Measurements from ENCODE around the gene GNPAT. TPM values are rescaled to one million over a fixed set of nuclear protein-coding genes. Genes with fewer than 3 reads are reported as not detected.
A peak's percentile ranks its signal among the peaks of the same experiment; 100 is the strongest.

Gene GNPAT
- total RNA-seq, 1 donor from 2014 or later = 32.5 TPM

DNA sequence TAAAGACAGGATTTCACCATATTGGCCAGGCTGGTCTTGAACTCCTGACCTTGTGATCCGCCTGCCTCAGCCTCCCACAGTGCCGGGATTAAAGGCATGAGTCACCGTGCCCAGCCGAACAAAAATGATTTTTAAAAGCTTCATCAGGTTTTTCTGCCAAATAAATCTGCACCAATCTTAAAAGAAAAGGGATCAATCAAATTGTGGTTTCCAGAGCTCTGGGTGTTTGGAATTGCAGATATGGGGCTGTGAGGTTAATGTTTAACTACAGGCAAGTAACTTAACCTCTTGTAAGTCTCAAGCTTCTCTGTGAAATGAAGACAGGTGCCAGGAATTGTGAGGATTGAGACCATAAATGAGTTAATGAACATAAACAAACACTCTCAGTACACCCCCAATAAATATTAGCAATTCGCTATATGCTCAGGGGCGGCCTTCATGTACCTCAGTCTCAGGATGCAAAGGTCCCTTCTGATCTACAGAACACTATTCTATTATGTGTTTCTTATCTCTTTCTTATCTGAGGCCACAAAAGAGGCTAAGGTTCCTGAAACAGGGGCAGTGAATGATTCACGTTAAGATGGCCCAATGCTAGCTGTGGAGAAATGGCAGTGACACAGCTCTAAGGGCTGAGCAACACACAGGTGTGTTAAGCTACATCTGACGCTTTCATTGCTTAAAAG is 7.1 kb upstream of the GNPAT start:
- Histone ChIP-seq H3K9me3 (ENCODE audit: insufficient read depth, low read depth, low read length) (no peaks in the 10 kb centered on the region), H3K27ac (ENCODE audit: low read depth, low read length) (no peak overlapping the region), H3K4me2 (ENCODE audit: low read length) (no peak overlapping the region), H3K79me2 (ENCODE audit: insufficient read depth, low read length) (peaks cover 12% of the 10 kb centered on the region), H2AFZ (ENCODE audit: low read depth, low read length) (no peak overlapping the region), H3K9ac (ENCODE audit: low read length) (no peak overlapping the region), H3K36me3 (ENCODE audit: insufficient read depth, low read length) (peaks cover 12% of the 10 kb centered on the region), H4K20me1 (ENCODE audit: insufficient read depth, low read length) (peaks cover 14% of the 10 kb centered on the region), H3K4me1 (ENCODE audit: insufficient read depth, low read length) (no peaks in the 10 kb centered on the region), H3K27me3 (ENCODE audit: insufficient read depth, low read length) (no peaks in the 10 kb centered on the region), H3K4me3 (ENCODE audit: insufficient read depth, low read depth, low read length) (no peak overlapping the region)
- Mint-ChIP-seq H3K27ac (ENCODE audit: unreplicated experiment) (no peak overlapping the region), H3K4me1 (ENCODE audit: low read depth, unreplicated experiment) (peaks cover 3% of the 10 kb centered on the region), H3K4me3 (ENCODE audit: unreplicated experiment) (no peak overlapping the region), H3K9me3 (ENCODE audit: unreplicated experiment) (no peaks in the 10 kb centered on the region), H3K27me3 (ENCODE audit: low read depth, unreplicated experiment) (no peaks in the 10 kb centered on the region), H3K36me3 (ENCODE audit: low read depth, unreplicated experiment) (peaks cover 11% of the 10 kb centered on the region)
- FAIRE-seq (no peak), DNase-seq (ENCODE audit: low read depth) (peak; percentile 10)
- TF ChIP-seq EZH2 (IDR thresholded peaks at IDR 0.05; ENCODE audit: insufficient read depth, low read length) = no peak
- TF ChIP-seq, protein P1, sequence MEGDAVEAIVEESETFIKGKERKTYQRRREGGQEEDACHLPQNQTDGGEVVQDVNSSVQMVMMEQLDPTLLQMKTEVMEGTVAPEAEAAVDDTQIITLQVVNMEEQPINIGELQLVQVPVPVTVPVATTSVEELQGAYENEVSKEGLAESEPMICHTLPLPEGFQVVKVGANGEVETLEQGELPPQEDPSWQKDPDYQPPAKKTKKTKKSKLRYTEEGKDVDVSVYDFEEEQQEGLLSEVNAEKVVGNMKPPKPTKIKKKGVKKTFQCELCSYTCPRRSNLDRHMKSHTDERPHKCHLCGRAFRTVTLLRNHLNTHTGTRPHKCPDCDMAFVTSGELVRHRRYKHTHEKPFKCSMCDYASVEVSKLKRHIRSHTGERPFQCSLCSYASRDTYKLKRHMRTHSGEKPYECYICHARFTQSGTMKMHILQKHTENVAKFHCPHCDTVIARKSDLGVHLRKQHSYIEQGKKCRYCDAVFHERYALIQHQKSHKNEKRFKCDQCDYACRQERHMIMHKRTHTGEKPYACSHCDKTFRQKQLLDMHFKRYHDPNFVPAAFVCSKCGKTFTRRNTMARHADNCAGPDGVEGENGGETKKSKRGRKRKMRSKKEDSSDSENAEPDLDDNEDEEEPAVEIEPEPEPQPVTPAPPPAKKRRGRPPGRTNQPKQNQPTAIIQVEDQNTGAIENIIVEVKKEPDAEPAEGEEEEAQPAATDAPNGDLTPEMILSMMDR (IDR thresholded peaks at IDR 0.05; ENCODE audit: insufficient read depth, low read depth, low read length) = no peak

- Mint-ChIP-seq H3K9me3 (ENCODE audit: unreplicated experiment) (no peaks in the 10 kb centered on the region), H3K36me3 (ENCODE audit: low read depth, unreplicated experiment) (peaks cover 11% of the 10 kb centered on the region), H3K27me3 (ENCODE audit: low read depth, unreplicated experiment) (no peaks in the 10 kb centered on the region), H3K4me3 (ENCODE audit: unreplicated experiment) (no peak overlapping the region), H3K4me1 (ENCODE audit: low read depth, unreplicated experiment) (peaks cover 3% of the 10 kb centered on the region), H3K27ac (ENCODE audit: unreplicated experiment) (no peak overlapping the region)
- H3K4me1 ChIP-seq (ENCODE audit: insufficient read depth, low read length) = no peaks in the 10 kb centered on the region
- FAIRE-seq (no peak), DNase-seq (ENCODE audit: low read depth) (no peak)
- no peak overlapping the region for H3K27ac ChIP-seq (ENCODE audit: low read depth, low read length)
- H3K36me3 ChIP-seq (ENCODE audit: insufficient read depth, low read length) = peaks cover 12% of the 10 kb centered on the region
- no peak overlapping the region for H2AFZ ChIP-seq (ENCODE audit: low read depth, low read length)
- H3K4me2 ChIP-seq (ENCODE audit: low read length) = no peak overlapping the region
- TF ChIP-seq, protein P1 (IDR thresholded peaks at IDR 0.05; ENCODE audit: insufficient read depth, low read depth, low read length) = no peak
- TF ChIP-seq EZH2 (IDR thresholded peaks at IDR 0.05; ENCODE audit: insufficient read depth, low read length) = no peak
- H3K4me3 ChIP-seq (ENCODE audit: insufficient read depth, low read depth, low read length) = no peak overlapping the region
- H3K9me3 ChIP-seq (ENCODE audit: insufficient read depth, low read depth, low read length) = no peaks in the 10 kb centered on the region
- H3K27me3 ChIP-seq (ENCODE audit: insufficient read depth, low read length) = no peaks in the 10 kb centered on the region
- H3K79me2 ChIP-seq (ENCODE audit: insufficient read depth, low read length) = peaks cover 12% of the 10 kb centered on the region
- H4K20me1 ChIP-seq (ENCODE audit: insufficient read depth, low read length) = peaks cover 14% of the 10 kb centered on the region
- H3K9ac ChIP-seq (ENCODE audit: low read length) = no peak overlapping the region
Measured at GRCh38 chr1:231234506-231234905, 6.5 kb upstream of the GNPAT start.

DNA sequence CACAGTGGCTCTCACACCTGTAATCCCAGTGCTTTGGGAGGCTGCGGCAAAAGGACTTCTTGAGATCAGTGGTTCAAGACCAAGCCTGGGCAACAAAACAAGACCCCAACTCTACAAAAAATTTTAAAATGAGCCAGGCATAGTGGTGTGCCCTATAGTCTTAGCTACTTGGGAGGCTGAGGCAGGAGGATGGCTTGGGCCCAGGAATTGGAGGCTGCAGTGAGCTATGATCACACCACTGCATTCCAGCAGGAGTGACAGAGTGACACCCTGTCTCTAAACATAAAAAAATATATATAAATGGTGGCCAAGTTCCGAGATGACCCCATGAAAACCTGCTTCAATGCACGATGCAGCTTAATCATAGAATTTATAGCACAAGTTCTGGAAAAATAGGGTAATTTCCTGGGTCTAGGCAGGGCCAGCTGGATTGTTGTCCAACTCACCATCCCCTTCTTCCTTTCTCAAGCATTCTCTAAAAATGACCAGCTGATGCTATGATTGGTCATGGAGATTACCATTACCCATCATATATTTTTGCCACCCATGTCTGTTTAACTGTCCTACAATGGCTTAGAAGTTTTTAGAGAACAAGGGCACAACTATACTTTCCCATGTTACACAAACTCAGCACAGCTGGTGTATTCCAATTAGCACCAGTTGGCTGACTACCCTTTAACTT is 5.3 kb upstream of the GNPAT start:
- Mint-ChIP-seq H3K4me1 (ENCODE audit: low read depth, unreplicated experiment) (peaks cover 10% of the 10 kb centered on the region), H3K9me3 (ENCODE audit: unreplicated experiment) (no peaks in the 10 kb centered on the region), H3K36me3 (ENCODE audit: low read depth, unreplicated experiment) (peaks cover 11% of the 10 kb centered on the region), H3K27ac (ENCODE audit: unreplicated experiment) (no peak overlapping the region), H3K4me3 (ENCODE audit: unreplicated experiment) (no peak overlapping the region), H3K27me3 (ENCODE audit: low read depth, unreplicated experiment) (no peaks in the 10 kb centered on the region)
- Histone ChIP-seq H3K4me3 (ENCODE audit: insufficient read depth, low read depth, low read length) (no peak overlapping the region), H3K27me3 (ENCODE audit: insufficient read depth, low read length) (no peaks in the 10 kb centered on the region), H3K79me2 (ENCODE audit: insufficient read depth, low read length) (peaks cover 20% of the 10 kb centered on the region), H3K4me2 (ENCODE audit: low read length) (no peak overlapping the region), H4K20me1 (ENCODE audit: insufficient read depth, low read length) (peaks cover 7% of the 10 kb centered on the region), H2AFZ (ENCODE audit: low read depth, low read length) (no peak overlapping the region), H3K9me3 (ENCODE audit: insufficient read depth, low read depth, low read length) (no peaks in the 10 kb centered on the region), H3K27ac (ENCODE audit: low read depth, low read length) (no peak overlapping the region), H3K9ac (ENCODE audit: low read length) (no peak overlapping the region), H3K36me3 (ENCODE audit: insufficient read depth, low read length) (peaks cover 12% of the 10 kb centered on the region), H3K4me1 (ENCODE audit: insufficient read depth, low read length) (peaks cover 2% of the 10 kb centered on the region)
- no peak for TF ChIP-seq EZH2 (IDR thresholded peaks at IDR 0.05; ENCODE audit: insufficient read depth, low read length)
- TF ChIP-seq, protein P1 (IDR thresholded peaks at IDR 0.05; ENCODE audit: insufficient read depth, low read depth, low read length) = no peak
- FAIRE-seq = no peak
- DNase-seq (ENCODE audit: low read depth) = no peak
